RPMI7951 (cell line): ENCODE data around the gene RBBP7. TPM values are rescaled to one million over a fixed set of nuclear protein-coding genes. Genes with fewer than 3 reads are reported as not detected.
A peak's percentile ranks its signal among the peaks of the same experiment; 100 is the strongest.

ENCODE experiments used
- DNase-seq: peaks from one replicate; pipeline ENCODE4 v3.0.0-alpha.2; 2012; ENCODE audit warnings: low read depth
- total RNA-seq: library from RNA; depleted of rRNA; stranded (reverse); fragments of >200 nt; shearing (Covaris generic); gene quantifications from 2 replicates; pipeline ENCODE4 v1.2.3, GENCODE V29; 2014; rRNA removed

The RBBP7 gene
- total RNA-seq: 177 and 260 TPM in 2 replicates

- peak; percentile 89 for DNase-seq
These were observed at the start of gene RBBP7 for GRCh38 chrX:16870095-16870861. Gene RBBP7 (minus strand): TSS chrX:16870362. CDS start chrX:16870053, 309 bp downstream.

- no peak for DNase-seq
These were observed 48.8 kb upstream of the RBBP7 start for GRCh38 chrX:16918979-16919378.

GRCh38 chrX:16917120-16917519 is 47.0 kb upstream of the RBBP7 start:
- DNase-seq: no peak

GRCh38 chrX:16916561-16916960 is 46.4 kb upstream of the RBBP7 start:
- no peak for DNase-seq

- DNase-seq: no peak
These were observed 43.9 kb upstream of the RBBP7 start for GRCh38 chrX:16914058-16914457.

- no peak for DNase-seq
These were observed 40.2 kb upstream of the RBBP7 start for GRCh38 chrX:16910376-16910775.

GRCh38 chrX:16903274-16904022 is 33.3 kb upstream of the RBBP7 start:
- DNase-seq: no peak

GRCh38 chrX:16897445-16897844 is 27.3 kb upstream of the RBBP7 start:
- DNase-seq: no peak

- DNase-seq: peak; percentile 75
These were observed 22.6 kb upstream of the RBBP7 start for GRCh38 chrX:16892504-16893362.

GRCh38 chrX:16885628-16886027 is 15.5 kb upstream of the RBBP7 start:
- no peak for DNase-seq

- DNase-seq: no peak
These were observed 13.3 kb upstream of the RBBP7 start for GRCh38 chrX:16883487-16883804.

- peak; percentile 61 for DNase-seq
These were observed 12.7 kb upstream of the RBBP7 start for GRCh38 chrX:16882702-16883486.

- peak; percentile 29 for DNase-seq
These were observed 12.0 kb upstream of the RBBP7 start for GRCh38 chrX:16882169-16882568.

GRCh38 chrX:16876696-16877095 is 6.5 kb upstream of the RBBP7 start:
- no peak for DNase-seq

- no peak for DNase-seq
These were observed 4.4 kb upstream of the RBBP7 start for GRCh38 chrX:16874458-16875095.

GRCh38 chrX:16873106-16873505 is 2.9 kb upstream of the RBBP7 start:
- no peak for DNase-seq

- DNase-seq: peak; percentile 55
These were observed 977 bp upstream of the RBBP7 start for GRCh38 chrX:16870862-16871815.

GRCh38 chrX:16869393-16870094 is 618 bp downstream of the RBBP7 start:
- DNase-seq: peak; percentile 44

GRCh38 chrX:16868920-16869319 is 1.2 kb downstream of the RBBP7 start:
- no peak for DNase-seq
